Activated T-cell treated with anti-CD3 and anti-CD28 coated beads for 1 hour (primary cell): ENCODE data around the gene PRR7.

Source experiments
- DNase-seq: peaks from one replicate; pipeline ENCODE4 v3.0.0-alpha.2; 2020; ENCODE audit warnings: low read depth

Gene PRR7

DNA sequence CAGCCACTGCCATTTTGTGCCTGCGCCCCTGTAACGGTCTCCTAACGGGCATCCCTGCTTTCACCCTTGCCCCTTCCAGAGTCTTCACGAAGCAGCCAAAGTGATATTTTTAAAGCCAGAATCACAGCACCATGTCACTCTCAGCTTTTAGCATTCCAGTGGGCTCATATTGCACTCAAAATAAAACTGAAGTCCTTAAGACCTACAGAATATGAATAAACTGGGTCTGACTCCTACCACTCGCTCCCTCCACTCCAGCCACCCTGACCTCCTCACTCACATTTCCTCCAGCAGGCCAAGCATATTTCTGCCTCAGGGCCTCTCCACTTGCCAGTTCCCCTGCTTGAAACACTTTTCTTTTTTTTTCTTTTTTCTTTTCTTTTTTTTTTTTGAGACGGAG lies 53.2 kb downstream of the PRR7 start:
- DNase-seq, result no peak

DNA sequence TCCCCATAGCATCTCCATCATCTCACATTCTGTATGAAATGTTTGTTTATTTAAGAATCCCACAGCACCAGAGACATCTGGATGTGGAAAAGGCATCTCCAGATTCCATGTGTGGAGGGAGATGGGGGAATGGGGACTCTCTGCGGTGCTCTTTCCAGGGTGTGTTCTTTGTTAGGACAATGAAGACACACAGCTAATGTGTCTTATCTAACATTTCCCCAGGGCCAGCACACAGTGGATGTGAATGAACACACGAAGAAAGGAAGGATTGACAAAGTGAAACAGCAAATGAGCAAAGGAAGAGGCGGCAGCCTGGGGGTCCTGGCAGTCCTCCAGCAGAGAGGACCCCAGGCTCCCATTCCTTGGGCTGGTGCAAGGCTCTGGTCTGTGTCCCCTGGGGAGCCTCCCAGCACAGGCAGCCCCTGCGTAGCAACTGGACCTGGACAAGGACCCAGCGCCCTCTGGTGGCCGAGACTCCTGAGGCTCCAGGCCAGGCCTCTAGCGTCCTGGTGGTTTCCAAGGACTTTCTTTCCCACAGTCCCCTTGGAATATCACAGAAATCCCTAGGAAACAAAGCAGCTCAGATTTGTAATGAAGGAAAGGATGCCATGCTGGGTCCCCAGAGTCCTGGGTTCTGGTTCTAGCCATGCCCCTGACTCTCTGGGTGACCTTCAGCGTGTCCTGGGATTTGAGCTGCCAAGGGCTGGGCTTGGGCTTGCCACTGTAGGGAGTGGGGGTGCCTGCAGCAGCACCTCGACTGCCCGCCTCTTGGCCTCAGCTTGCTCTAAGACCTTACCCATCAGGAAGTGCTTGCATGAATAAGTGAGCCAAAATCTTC lies 54.3 kb downstream of the PRR7 start:
- DNase-seq, result peak; percentile 86

DNA sequence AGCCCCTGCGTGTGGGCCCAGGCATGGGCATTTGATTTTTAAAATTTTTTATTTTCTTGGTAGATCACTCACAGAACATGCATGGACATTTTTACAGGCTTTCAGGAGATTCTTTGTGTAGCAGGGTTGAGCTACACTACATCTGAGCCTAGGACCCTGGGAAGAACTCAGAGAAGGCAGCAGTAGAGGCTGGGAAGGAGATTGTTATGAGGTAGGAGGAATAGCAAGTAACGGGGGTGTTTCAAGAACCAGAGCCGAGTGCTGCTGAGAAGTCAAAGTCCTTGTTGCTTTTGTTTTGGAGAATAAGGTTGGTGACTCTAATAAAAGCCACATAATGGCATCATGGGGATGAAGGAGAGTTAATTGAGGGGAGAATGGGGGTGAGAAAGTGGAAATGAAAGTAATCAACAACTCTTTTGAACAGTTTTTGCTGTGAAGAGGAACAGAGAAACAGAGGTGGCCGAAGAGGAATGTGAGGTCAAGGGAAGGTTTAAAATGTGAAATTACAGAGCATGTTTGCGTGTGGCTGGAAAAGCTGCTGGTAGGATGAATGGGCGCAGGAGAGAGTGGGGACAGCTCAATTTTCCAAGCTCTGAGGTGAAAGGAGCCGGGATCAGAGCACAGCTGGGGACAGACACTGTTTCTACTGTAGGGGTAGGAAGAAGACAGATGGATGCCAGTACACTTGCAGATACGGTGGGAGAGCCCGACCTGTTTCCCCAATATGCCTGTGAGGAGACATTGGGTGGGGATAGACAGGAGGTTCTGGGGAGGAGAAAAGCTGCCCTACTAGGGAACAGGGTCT lies 55.5 kb downstream of the PRR7 start:
- DNase-seq, result no peak

DNA sequence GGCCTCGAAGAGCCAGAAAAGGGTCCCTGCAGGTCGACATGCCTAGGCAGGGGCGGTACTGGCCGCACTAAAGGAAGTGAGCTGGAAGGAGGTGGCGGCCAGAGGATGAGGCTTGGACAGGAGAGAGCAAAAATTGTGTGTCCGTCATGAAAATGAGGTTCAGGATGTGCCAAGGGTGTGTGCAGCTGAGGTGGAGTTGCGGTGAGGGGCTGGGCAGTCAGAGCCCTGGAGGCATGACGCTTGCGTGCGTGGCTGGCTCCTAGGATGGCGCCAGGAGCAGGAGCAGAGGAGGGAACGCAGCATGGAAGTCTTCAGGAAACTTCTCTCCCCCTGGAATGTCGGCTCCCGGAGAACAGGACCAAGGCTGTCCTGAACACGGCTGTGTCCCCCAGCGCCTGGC lies 56.3 kb downstream of the PRR7 start:
- DNase-seq, result no peak

DNA sequence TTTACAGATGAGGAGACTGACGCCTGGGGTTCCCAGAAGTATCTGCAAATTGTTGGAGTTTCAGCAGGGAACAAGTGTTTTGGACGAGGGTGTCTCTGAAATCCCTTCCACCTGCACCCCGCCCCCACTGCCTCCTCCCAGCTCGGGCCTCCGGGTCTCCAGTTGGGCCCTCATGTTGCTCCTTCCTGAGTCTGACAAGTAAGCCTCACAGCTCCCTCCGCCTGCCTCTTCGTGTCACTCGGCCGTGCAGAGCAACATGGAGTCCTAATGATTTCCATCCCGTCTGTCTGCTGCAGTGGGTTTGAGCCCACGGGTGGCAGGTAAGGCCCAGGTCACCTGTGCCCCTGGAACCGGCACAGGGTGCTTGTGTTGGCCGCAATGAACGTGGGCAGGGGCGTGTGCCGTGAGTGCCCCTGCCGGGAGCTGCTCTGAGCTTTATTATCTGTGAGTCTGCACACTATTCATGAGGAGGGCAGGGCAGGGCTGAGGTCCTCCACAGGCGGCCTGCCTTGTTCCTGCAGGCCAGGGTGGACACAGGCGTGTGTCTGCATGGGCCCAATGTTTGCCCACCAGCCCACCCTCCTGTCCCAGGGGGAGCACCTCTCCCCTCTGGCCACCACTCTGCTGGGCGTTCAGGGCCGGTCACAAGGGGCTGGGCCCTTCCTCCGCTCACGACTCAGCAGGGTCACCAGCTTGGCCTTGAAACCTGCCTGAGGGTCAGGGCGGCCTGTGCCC lies 56.9 kb downstream of the PRR7 start:
- DNase-seq, result no peak

DNA sequence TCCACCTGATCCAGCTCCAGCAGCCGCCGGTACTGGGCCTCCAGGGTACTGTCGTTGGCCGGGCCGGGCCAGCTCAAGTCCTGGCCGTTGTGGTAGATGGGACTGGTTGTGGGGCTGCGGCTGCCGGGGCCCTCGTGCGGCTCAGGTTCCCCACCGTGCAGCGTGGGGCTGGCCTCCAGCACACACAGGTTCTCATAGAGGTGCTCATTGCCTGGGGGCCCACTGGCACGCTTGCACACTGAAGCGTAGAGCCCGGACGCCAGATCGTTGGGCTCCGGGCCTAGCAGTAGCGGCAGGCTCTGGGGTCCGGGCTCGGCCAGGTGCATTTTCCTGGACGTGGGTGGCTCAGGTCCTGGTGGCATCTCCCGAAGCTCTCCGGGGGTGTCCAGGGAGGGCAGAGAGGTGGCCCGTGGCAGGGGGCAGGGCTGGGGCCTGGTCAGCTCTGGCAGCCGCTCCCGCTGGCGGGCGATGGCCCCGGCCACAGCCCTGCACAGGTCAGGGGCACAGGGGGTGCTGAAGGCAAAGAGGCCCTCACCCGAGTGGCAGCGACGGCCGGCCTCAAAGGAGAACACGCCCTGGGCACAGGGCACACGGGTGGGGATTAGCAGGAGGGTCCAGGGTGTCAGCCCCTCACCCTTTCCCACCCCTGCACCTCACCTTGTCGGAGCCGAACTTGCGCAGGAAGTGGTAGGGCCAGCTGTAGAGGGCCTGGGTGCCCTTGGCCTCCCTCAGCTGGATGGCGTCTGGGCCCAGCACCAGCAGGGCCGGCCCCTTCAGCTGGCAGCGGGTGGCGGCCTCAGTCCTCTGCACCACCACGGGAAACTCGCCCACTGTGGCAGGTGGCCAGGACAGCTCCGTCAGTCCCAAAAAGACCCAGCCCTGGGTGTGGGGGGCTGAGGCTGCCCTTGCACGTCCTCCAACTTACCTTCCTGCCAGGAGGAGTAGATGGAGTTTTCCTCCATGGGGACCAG lies 57.8 kb downstream of the PRR7 start:
- DNase-seq, result no peak

DNA sequence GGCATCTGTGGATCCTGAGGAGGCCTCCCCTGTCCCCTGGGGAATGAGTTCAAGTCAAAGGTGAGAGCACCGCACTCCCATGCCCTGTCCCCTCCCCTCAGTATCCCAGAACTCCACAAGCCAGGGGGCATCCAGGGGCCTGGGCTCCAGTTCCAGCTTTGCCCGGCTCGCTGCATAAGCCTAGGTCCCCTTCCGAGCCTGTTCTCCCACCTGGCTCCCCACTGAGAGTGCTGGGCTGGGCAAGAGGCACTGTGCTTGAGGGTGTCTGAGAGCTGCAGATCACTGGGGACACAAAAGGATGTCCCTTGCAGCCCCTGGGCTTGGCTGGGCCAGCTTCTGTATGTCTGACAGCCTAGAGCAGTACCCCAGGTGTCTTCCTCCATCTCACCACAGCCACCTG lies 58.5 kb downstream of the PRR7 start:
- DNase-seq, result no peak
